HepG2 (cell line): ENCODE results near the gene CDC14A. TPM values are rescaled to one million over a fixed set of nuclear protein-coding genes. Genes with fewer than 3 reads are reported as not detected.

Experiments used
- ATAC-seq: fragments of 200-7000 bp; cut with Tn5 transposase; 3 replicates; pipeline ENCODE4 v1.9.1; 2020; ENCODE audit warnings: mild to moderate bottlenecking, moderate library complexity
- BruUV-seq: library from RNA; stranded (reverse); fragments of 400-500 nt; replicated peaks from 2 replicates; lab custom pipeline; 2021; lab: Mats Ljungman, UMichigan
- CTCF ChIA-PET: fragments of 300-600 bp; formaldehyde crosslinking; extraction: SDS; loops from one replicate; lab custom pipeline; 2021; ENCODE audit warnings: low total read pairs, inconsistent platforms, low intra/inter-chr PET ratio; lab: Yijun Ruan, JAX
- POLR2A ChIA-PET: fragments of 350-600 bp; sonication (Branson Sonifier 250); formaldehyde crosslinking; loops from one replicate; lab custom pipeline; 2020; ENCODE audit warnings: antibody characterized with exemption, inconsistent platforms; lab: Yijun Ruan, JAX
- DNase-seq: peaks from one replicate; pipeline ENCODE4 v3.0.0-alpha.2; 2015; ENCODE audit warnings: low spot score
- FAIRE-seq: peaks from 3 replicates; lab custom pipeline; 2011; peaks lifted over from hg19 to GRCh38; lab: Jason Lieb, UNC
- H2AFZ ChIP-seq: one replicate; pipeline ENCODE4 v1.6.1; 2011; ENCODE audit warnings: low read length, inconsistent platforms
- H3K27ac ChIP-seq: fragments of 300-600 bp; 3 replicates; pipeline ENCODE4 v1.8.0; 2011; ENCODE audit warnings: mixed run types, mild to moderate bottlenecking, mixed read lengths, low read length, inconsistent platforms; ENCODE audit not compliant: insufficient read depth; ENCODE audit errors: extremely low read length
- H3K27me3 ChIP-seq, 2 experiments: fragments of 200-600 bp in 1 of 2; 2 replicates in 1 of 2; 3 replicates in 1 of 2; pipeline versions ENCODE4 v1.6.0 to v1.8.0; 2011; ENCODE audit warnings: low read length in 2 of 2, mild to moderate bottlenecking in 2 of 2, moderate library complexity in 2 of 2, inconsistent platforms in 1 of 2; ENCODE audit not compliant: insufficient read depth in 2 of 2, control insufficient read depth in 1 of 2
- H3K36me3 ChIP-seq, 2 experiments: fragments of 200-600 bp in 1 of 2; replicated peaks in 1 of 2; 2 replicates in 1 of 2; 3 replicates in 1 of 2; pipeline versions ENCODE4 v1.5.1 to v1.8.0; 2011; ENCODE audit warnings: low read length in 2 of 2, inconsistent platforms in 1 of 2; ENCODE audit not compliant: insufficient read depth in 2 of 2, control insufficient read depth in 1 of 2
- H3K4me1 ChIP-seq: 2 replicates; pipeline ENCODE4 v1.5.1; 2012; ENCODE audit warnings: low read length, inconsistent platforms; ENCODE audit not compliant: insufficient read depth
- H3K4me2 ChIP-seq: 2 replicates; pipeline ENCODE4 v1.6.0; 2011; ENCODE audit warnings: low read depth, low read length, inconsistent platforms
- H3K4me3 ChIP-seq, 3 experiments: fragments of 200-600 bp in 1 of 3; sonication (generic), shearing (Covaris generic) in 1 of 3; replicated peaks in 1 of 3; 2 replicates each; pipeline ENCODE4 v1.5.1; 2011 to 2016; ENCODE audit warnings: low read length in 3 of 3, inconsistent platforms in 2 of 3, low read depth in 2 of 3, mild to moderate bottlenecking in 2 of 3, control low read depth in 1 of 3, mixed read lengths in 1 of 3; ENCODE audit not compliant: insufficient read depth in 1 of 3
- H3K79me2 ChIP-seq: one replicate; pipeline ENCODE4 v1.6.1; 2011; ENCODE audit warnings: low read length, inconsistent platforms; ENCODE audit not compliant: insufficient read depth
- H3K9ac ChIP-seq: 2 replicates; pipeline ENCODE4 v1.6.0; 2011; ENCODE audit warnings: mild to moderate bottlenecking, low read depth, low read length, inconsistent platforms; ENCODE audit not compliant: insufficient read depth
- H3K9me3 ChIP-seq: 2 replicates; pipeline ENCODE4 v1.5.1; 2012; ENCODE audit warnings: mild to moderate bottlenecking, low read length
- H4K20me1 ChIP-seq: 2 replicates; pipeline ENCODE4 v1.6.0; 2011; ENCODE audit warnings: inconsistent platforms, mild to moderate bottlenecking, low read length, moderate library complexity; ENCODE audit not compliant: insufficient read depth
- FOXK1 ChIP-seq: sonication (generic); formaldehyde crosslinking; IDR thresholded peaks from 2 replicates; pipeline ENCODE4 v1.4.0; 2020; ENCODE audit warnings: low read depth, missing genetic modification reagents, borderline replicate concordance
- SKI ChIP-seq: fragments of 450-650 bp; IDR thresholded peaks from one replicate; pipeline ENCODE4 v1.6.1; 2018; ENCODE audit warnings: mild to moderate bottlenecking; ENCODE audit not compliant: partially characterized antibody
- ZNF552 ChIP-seq: sonication (generic); formaldehyde crosslinking; IDR thresholded peaks from 2 replicates; pipeline ENCODE4 v1.9.0; 2022; ENCODE audit warnings: missing genetic modification reagents, mild to moderate bottlenecking, borderline replicate concordance
- ZNF615 ChIP-seq: sonication (generic); formaldehyde crosslinking; IDR thresholded peaks from 2 replicates; pipeline ENCODE4 v1.5.0; 2020; ENCODE audit warnings: mild to moderate bottlenecking, missing genetic modification reagents, borderline replicate concordance
- ZNF770 ChIP-seq: sonication (generic); formaldehyde crosslinking; IDR thresholded peaks from 2 replicates; pipeline ENCODE4 v1.5.0; 2020; ENCODE audit warnings: mild to moderate bottlenecking, missing genetic modification reagents
- WGBS: methylation state at CpG from one replicate; pipeline ENCODE4 v1.1.6; 2017; ENCODE audit warnings: low lambda C conversion rate; 5-methylcytosine and 5-hydroxymethylcytosine counted together
- in situ Hi-C: cut with HindIII; loops from 2 replicates; pipeline ENCODE4 v1.10.0; 2017; ENCODE audit warnings: low pct_unique_long_range_greater_than_20kb; ENCODE audit not compliant: extremely low pct_ligation_motif_present
- intact Hi-C: fragments of 100-400 bp; cut with micrococcal nuclease; formaldehyde crosslinking; loops from one replicate; pipeline ENCODE4 v1.10.0; 2022; ENCODE audit not compliant: unreplicated experiment
- polyA plus RNA-seq, 8 experiments: library from polyadenylated mRNA; depleted of rRNA in 3 of 8; stranded (reverse) in 7 of 8; unstranded in 1 of 8; fragments of >200 nt; fragmentation: Illumina TruSeq in 4 of 8; extraction: Trizol in 4 of 8; gene quantifications; 2 replicates each; pipeline versions ENCODE4 v1.2.1 to v1.2.3, GENCODE V29; 2011 to 2016; ENCODE audit warnings: low read depth in 4 of 8, missing spikeins in 1 of 8, mixed read lengths in 1 of 8; ENCODE audit not compliant: insufficient read depth in 1 of 8
- total RNA-seq, 5 experiments: library from RNA; depleted of rRNA; stranded (reverse); fragments of >200 nt; fragmentation: Illumina TruSeq; extraction: Trizol; gene quantifications; 2 replicates each; pipeline ENCODE4 v1.2.3, GENCODE V29; 2016; ENCODE audit warnings: low read depth in 1 of 5
- TF ChIP-seq, protein P1 (sequence below): fragments of 450-650 bp; IDR thresholded peaks from 2 replicates; pipeline ENCODE4 v1.6.1; 2017
- TF ChIP-seq, protein P2 (sequence below): IDR thresholded peaks from 2 replicates; pipeline ENCODE4 v1.6.1; 2016; ENCODE audit warnings: low read depth, borderline replicate concordance

CDC14A gene
- total and polyA plus RNA-seq, 2 of the 13 experiments (the other 11 are each of a cell fraction or from before 2014, with no cell fraction given): 2.8 to 4.9 TPM

GRCh38 chr1:100441146-100441545 lies 88.8 kb downstream of the CDC14A start:
- Histone ChIP-seq H3K27ac (no peak overlapping the region), H3K36me3 (no peaks in the 10 kb centered on the region), H3K4me2 (no peak overlapping the region), H4K20me1 (no peaks in the 10 kb centered on the region), H3K79me2 (no peaks in the 10 kb centered on the region), H2AFZ (no peak overlapping the region), H3K9me3 (no peaks in the 10 kb centered on the region), H3K9ac (no peak overlapping the region), H3K4me3 (no peak overlapping the region), H3K4me1 (no peaks in the 10 kb centered on the region), H3K27me3 (no peaks in the 10 kb centered on the region)
- BruUV-seq: no TSS peak
- in situ Hi-C loops: no loop called here
- intact Hi-C loops: no loop called here
- POLR2A ChIA-PET: no interaction called here
- no peak for FAIRE-seq
- no peak for ATAC-seq
- TF ChIP-seq, protein P1, sequence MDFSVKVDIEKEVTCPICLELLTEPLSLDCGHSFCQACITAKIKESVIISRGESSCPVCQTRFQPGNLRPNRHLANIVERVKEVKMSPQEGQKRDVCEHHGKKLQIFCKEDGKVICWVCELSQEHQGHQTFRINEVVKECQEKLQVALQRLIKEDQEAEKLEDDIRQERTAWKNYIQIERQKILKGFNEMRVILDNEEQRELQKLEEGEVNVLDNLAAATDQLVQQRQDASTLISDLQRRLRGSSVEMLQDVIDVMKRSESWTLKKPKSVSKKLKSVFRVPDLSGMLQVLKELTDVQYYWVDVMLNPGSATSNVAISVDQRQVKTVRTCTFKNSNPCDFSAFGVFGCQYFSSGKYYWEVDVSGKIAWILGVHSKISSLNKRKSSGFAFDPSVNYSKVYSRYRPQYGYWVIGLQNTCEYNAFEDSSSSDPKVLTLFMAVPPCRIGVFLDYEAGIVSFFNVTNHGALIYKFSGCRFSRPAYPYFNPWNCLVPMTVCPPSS: no peak
- TF ChIP-seq, protein P2, sequence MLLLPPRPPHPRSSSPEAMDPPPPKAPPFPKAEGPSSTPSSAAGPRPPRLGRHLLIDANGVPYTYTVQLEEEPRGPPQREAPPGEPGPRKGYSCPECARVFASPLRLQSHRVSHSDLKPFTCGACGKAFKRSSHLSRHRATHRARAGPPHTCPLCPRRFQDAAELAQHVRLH (CRISPR knock-in tag): no peak
- TF ChIP-seq ZNF770 (no peak), ZNF615 (CRISPR knock-in tag) (no peak), ZNF552 (CRISPR knock-in tag) (no peak), SKI (no peak), FOXK1 (CRISPR knock-in tag) (no peak)
- DNase-seq: no peak
- CTCF ChIA-PET: no interaction called here
- WGBS: 100% methylated on average over 2 of the region's 2 CpGs
